ENCODE results near the gene CD302.
"Not testable (repeated sequence)": the region's sequence is repeated elsewhere in the genome, so short reads cannot be mapped to it uniquely, and the experiment has no call there.

CD302 gene

DNA sequence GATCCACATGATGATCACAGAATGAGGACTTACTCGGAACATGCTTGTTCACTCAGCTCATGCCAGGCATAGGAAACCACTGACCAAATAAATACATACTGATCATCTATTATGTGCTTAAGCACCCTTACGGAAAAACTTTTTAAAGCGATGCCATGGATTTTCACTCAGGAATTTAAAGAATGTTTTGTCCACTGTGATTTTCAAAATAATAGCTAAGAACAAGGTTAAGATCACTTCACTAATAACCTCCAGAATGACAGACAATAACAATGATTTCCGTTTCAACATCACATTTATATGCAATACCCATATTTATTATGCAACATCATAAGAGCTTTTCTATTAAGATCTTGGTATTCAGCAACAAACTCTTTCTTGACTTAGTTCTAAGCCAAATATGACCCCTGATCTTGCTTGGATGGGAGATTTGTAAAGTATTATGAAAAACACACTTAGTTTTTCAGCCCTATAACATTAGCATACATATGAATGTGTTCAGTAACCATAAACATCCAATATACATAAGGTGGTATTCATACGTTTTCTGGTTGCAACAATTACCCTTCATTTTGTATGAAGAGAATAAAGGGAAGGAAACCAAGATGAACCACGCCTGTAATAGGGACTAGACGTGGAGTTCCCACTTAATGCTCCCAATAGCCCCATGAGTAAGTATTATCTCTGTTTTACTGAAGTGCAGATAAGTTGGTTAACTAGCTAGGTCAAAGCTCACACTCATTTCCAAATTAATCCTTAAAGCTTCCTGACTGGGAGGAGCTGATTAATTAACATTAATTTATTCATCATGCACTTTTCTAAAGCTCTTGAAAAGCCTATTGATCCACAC, 1.9 kb downstream of the CD302 start:
- Histone ChIP-seq H3K4me3 (ENCODE audit: low read depth in 1 of 2, low read length in 2 of 2) (peak overlapping the region; percentile 91 to 92), H3K9ac (ENCODE audit: low read depth in 1 of 2, low read length in 2 of 2) (peak overlapping the region in 1 of 2 donors; percentile 33), H3K4me1 (ENCODE audit: control insufficient read depth in 1 of 2, insufficient read depth in 2 of 2, low read length in 2 of 2) (peaks cover 40 to 46% of the 10 kb centered on the region in 2 donors), H3K36me3 (ENCODE audit: control insufficient read depth in 1 of 2, insufficient read depth in 2 of 2, low read length in 2 of 2) (peaks cover 0 to 5% of the 10 kb centered on the region in 2 donors), H3K27me3 (ENCODE audit: control insufficient read depth in 1 of 2, insufficient read depth in 2 of 2, low read length in 2 of 2) (no peaks in the 10 kb centered on the region), H3K9me3 (ENCODE audit: control insufficient read depth in 1 of 2, low read length in 2 of 2) (no peaks in the 10 kb centered on the region), H3K27ac (ENCODE audit: low read depth, low read length) (no peak overlapping the region)

DNA sequence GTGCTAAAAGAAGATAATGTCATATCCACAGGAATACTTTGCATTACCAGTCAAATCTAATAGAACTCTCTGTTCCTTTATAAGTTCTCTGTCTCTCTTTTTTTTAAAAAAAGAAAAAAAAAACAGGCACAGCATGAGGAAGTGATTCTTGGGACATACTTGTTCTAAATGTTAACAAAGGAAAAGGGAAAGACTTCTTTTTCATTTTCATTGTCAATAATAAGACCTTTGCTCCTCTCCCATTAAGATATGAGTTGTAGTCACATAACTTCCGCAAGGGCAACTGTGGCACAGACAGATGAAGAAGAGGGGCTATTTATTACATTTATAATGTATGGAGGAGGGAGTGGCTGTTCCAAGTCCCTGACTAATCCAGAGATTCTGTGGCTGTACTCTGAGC, 4.7 kb downstream of the CD302 start:
- Histone ChIP-seq H3K4me3 (ENCODE audit: low read depth in 1 of 2, low read length in 2 of 2) (peak overlapping the region in 1 of 2 donors; percentile 9), H3K9me3 (ENCODE audit: control insufficient read depth in 1 of 2, low read length in 2 of 2) (no peaks in the 10 kb centered on the region), H3K36me3 (ENCODE audit: control insufficient read depth in 1 of 2, insufficient read depth in 2 of 2, low read length in 2 of 2) (peaks cover 0 to 6% of the 10 kb centered on the region in 2 donors), H3K4me1 (ENCODE audit: control insufficient read depth in 1 of 2, insufficient read depth in 2 of 2, low read length in 2 of 2) (peaks cover 44 to 47% of the 10 kb centered on the region in 2 donors), H3K27ac (ENCODE audit: low read depth, low read length) (no peak overlapping the region), H3K27me3 (ENCODE audit: control insufficient read depth in 1 of 2, insufficient read depth in 2 of 2, low read length in 2 of 2) (no peaks in the 10 kb centered on the region), H3K9ac (ENCODE audit: low read depth in 1 of 2, low read length in 2 of 2) (no peak overlapping the region)

DNA sequence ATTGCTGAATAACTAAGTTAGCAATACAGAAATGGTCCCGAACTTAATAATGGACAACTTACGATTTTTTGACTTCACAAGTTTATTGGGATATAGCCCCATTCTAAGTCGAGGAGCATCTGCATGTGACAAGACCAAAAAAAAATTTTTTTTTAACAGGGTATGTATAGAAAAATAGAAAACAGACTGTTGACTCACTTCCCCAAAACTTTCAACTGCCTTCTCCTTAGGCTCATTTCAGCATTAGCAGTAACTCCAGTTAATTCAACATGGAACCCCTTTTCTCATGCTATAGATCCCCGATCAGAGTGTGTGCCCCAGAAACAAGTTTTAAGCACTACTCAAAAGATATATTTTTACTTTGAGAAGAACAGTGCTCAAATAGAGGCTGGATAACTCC, 5.4 kb downstream of the CD302 start:
- Histone ChIP-seq H3K36me3 (ENCODE audit: control insufficient read depth in 1 of 2, insufficient read depth in 2 of 2, low read length in 2 of 2) (peaks cover 0 to 6% of the 10 kb centered on the region in 2 donors), H3K27ac (ENCODE audit: low read depth, low read length) (no peak overlapping the region), H3K4me1 (ENCODE audit: control insufficient read depth in 1 of 2, insufficient read depth in 2 of 2, low read length in 2 of 2) (peaks cover 47 to 50% of the 10 kb centered on the region in 2 donors)

DNA sequence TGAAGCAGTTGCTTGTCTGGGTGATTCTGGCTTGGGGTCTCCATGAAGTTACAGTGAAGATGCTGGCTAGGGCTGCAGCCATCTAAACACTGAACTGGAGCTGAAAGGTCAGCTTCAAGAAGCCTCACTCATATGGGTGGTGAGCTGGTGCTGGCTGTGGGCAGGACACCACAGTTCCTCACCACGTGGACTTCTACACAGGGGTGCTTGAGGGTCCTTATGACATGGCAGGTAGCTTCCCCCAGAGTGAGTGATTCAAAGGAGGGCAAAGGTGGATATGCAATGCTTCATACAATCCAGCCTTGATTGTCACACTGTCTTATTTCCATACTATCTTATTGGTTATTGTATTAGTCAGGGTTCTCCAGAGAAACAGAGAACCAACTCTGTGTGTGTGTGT, 6.0 kb downstream of the CD302 start:
- H3K27me3 ChIP-seq (ENCODE audit: control insufficient read depth in 1 of 2, insufficient read depth in 2 of 2, low read length in 2 of 2) = no peaks in the 10 kb centered on the region
- H3K36me3 ChIP-seq (ENCODE audit: control insufficient read depth in 1 of 2, insufficient read depth in 2 of 2, low read length in 2 of 2) = peaks cover 0 to 6% of the 10 kb centered on the region in 2 donors
- no peak overlapping the region for H3K27ac ChIP-seq (ENCODE audit: low read depth, low read length)
- no peaks in the 10 kb centered on the region for H3K9me3 ChIP-seq (ENCODE audit: control insufficient read depth in 1 of 2, low read length in 2 of 2)
- no peak overlapping the region for H3K4me3 ChIP-seq (ENCODE audit: low read depth in 1 of 2, low read length in 2 of 2)
- peaks cover 43 to 50% of the 10 kb centered on the region in 2 donors for H3K4me1 ChIP-seq (ENCODE audit: control insufficient read depth in 1 of 2, insufficient read depth in 2 of 2, low read length in 2 of 2)
- H3K9ac ChIP-seq (ENCODE audit: low read depth in 1 of 2, low read length in 2 of 2) = no peak overlapping the region

More for the DNA sequence above, 5.4 kb downstream of the CD302 start:
- H3K27me3 ChIP-seq (ENCODE audit: control insufficient read depth in 1 of 2, insufficient read depth in 2 of 2, low read length in 2 of 2) = no peaks in the 10 kb centered on the region
- H3K9ac ChIP-seq (ENCODE audit: low read depth in 1 of 2, low read length in 2 of 2) = no peak overlapping the region
- H3K4me3 ChIP-seq (ENCODE audit: low read depth in 1 of 2, low read length in 2 of 2) = no peak overlapping the region
- no peaks in the 10 kb centered on the region for H3K9me3 ChIP-seq (ENCODE audit: control insufficient read depth in 1 of 2, low read length in 2 of 2)

DNA sequence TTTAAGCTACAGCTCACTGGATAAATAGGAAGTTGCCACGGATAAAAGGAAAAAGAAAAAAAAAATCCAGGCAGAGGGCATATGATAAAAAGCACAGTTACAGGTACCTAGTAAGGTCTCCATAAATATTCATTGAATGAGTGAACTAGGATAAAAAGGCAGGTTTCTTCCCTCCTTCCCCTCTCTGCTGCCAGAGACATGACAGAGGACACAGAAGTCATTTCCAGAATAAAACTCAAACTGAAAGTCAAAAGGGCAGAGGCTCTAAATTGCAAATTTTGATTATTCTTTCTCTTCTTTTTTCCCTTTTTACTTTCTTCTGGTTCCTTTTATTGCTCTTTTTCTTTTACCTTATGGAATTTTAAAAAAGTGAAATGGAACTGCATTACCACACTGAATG, 7.7 kb downstream of the CD302 start:
- Histone ChIP-seq H3K27me3 (ENCODE audit: control insufficient read depth in 1 of 2, insufficient read depth in 2 of 2, low read length in 2 of 2) (no peaks in the 10 kb centered on the region), H3K9ac (ENCODE audit: low read depth in 1 of 2, low read length in 2 of 2) (no peak overlapping the region), H3K4me1 (ENCODE audit: control insufficient read depth in 1 of 2, insufficient read depth in 2 of 2, low read length in 2 of 2) (peaks cover 28 to 39% of the 10 kb centered on the region in 2 donors), H3K27ac (ENCODE audit: low read depth, low read length) (no peak overlapping the region), H3K9me3 (ENCODE audit: control insufficient read depth in 1 of 2, low read length in 2 of 2) (no peaks in the 10 kb centered on the region), H3K36me3 (ENCODE audit: control insufficient read depth in 1 of 2, insufficient read depth in 2 of 2, low read length in 2 of 2) (peaks cover 0 to 6% of the 10 kb centered on the region in 2 donors), H3K4me3 (ENCODE audit: low read depth in 1 of 2, low read length in 2 of 2) (no peak overlapping the region)

DNA sequence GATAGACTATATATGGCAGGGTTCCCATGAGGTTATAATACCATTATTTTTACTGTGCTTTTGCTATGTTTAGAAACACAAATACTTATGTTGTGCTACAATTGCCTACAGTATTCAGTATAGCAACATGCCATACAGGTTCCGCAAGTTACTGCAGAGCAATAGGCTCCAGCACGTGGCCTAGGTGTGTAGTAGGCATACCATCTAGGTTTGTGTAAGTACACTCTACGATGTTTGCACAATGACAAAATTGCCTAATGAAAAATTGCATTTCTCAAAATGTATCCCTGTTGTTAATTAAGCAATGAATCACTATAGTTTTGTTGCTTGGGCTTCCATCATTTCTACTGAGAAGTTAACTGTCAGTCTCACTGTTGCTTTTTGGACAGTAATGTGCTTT, 9.8 kb downstream of the CD302 start:
- H3K9ac ChIP-seq (ENCODE audit: low read depth in 1 of 2, low read length in 2 of 2) = no peak overlapping the region
- H3K27ac ChIP-seq (ENCODE audit: low read depth, low read length) = no peak overlapping the region
- H3K27me3 ChIP-seq (ENCODE audit: control insufficient read depth in 1 of 2, insufficient read depth in 2 of 2, low read length in 2 of 2) = no peaks in the 10 kb centered on the region
- peaks cover 21 to 32% of the 10 kb centered on the region in 2 donors for H3K4me1 ChIP-seq (ENCODE audit: control insufficient read depth in 1 of 2, insufficient read depth in 2 of 2, low read length in 2 of 2)
- no peak overlapping the region for H3K4me3 ChIP-seq (ENCODE audit: low read depth in 1 of 2, low read length in 2 of 2)
- no peaks in the 10 kb centered on the region for H3K9me3 ChIP-seq (ENCODE audit: control insufficient read depth in 1 of 2, low read length in 2 of 2)
- H3K36me3 ChIP-seq (ENCODE audit: control insufficient read depth in 1 of 2, insufficient read depth in 2 of 2, low read length in 2 of 2) = peaks cover 0 to 6% of the 10 kb centered on the region in 2 donors

DNA sequence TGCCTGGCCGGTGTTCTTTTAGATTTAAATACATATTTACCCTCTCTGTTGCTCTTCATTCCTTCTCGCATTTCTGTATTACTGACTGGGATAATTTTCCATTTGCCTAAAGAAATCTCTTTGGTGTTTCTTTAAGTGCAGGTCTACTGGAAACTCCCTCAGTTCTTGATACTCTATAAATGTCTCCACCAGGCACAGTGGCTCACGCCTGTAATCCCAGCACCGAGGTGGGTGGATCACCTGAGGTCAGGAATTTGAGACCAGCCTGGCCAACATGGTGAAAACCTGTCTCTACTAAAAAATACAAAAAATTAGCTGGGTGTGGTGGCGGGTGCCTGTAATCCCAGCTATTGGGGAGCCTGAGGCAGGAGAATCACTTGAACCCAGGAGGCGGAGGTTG, 10.4 kb downstream of the CD302 start:
- H3K9ac ChIP-seq (ENCODE audit: low read depth in 1 of 2, low read length in 2 of 2); H3K9me3 ChIP-seq (ENCODE audit: control insufficient read depth in 1 of 2, low read length in 2 of 2); H3K27ac ChIP-seq (ENCODE audit: low read depth, low read length); H3K4me3 ChIP-seq (ENCODE audit: low read depth in 1 of 2, low read length in 2 of 2); H3K27me3 ChIP-seq (ENCODE audit: control insufficient read depth in 1 of 2, insufficient read depth in 2 of 2, low read length in 2 of 2); H3K36me3 ChIP-seq (ENCODE audit: control insufficient read depth in 1 of 2, insufficient read depth in 2 of 2, low read length in 2 of 2): not testable (repeated sequence)
- H3K4me1 ChIP-seq (ENCODE audit: control insufficient read depth in 1 of 2, insufficient read depth in 2 of 2, low read length in 2 of 2) = peaks cover 15 to 26% of the 10 kb centered on the region in 2 donors

DNA sequence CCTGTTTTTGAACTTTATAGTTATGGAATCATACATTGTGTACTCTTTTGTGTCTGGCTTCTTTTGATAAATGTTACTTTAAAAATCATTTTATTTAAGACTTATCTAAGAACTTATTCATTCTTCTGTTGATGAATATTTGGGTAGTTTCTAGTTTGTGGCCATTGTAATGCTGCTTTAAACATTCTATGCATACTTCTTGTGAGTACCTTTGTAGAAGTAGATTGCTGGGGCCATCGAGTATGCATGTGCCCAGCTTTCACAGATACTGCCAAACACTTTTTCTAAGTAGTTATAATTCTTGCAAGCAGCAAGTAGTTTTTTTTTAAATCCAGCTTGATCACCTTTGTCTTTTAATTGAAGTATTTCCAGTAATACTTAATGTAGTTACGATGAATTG, 11.1 kb downstream of the CD302 start:
- Histone ChIP-seq H3K36me3 (ENCODE audit: control insufficient read depth in 1 of 2, insufficient read depth in 2 of 2, low read length in 2 of 2) (peaks cover 0 to 6% of the 10 kb centered on the region in 2 donors), H3K4me1 (ENCODE audit: control insufficient read depth in 1 of 2, insufficient read depth in 2 of 2, low read length in 2 of 2) (peaks cover 9 to 19% of the 10 kb centered on the region in 2 donors), H3K27me3 (ENCODE audit: control insufficient read depth in 1 of 2, insufficient read depth in 2 of 2, low read length in 2 of 2) (no peaks in the 10 kb centered on the region), H3K27ac (ENCODE audit: low read depth, low read length) (no peak overlapping the region), H3K4me3 (ENCODE audit: low read depth in 1 of 2, low read length in 2 of 2) (no peak overlapping the region), H3K9ac (ENCODE audit: low read depth in 1 of 2, low read length in 2 of 2) (no peak overlapping the region), H3K9me3 (ENCODE audit: control insufficient read depth in 1 of 2, low read length in 2 of 2) (no peaks in the 10 kb centered on the region)

DNA sequence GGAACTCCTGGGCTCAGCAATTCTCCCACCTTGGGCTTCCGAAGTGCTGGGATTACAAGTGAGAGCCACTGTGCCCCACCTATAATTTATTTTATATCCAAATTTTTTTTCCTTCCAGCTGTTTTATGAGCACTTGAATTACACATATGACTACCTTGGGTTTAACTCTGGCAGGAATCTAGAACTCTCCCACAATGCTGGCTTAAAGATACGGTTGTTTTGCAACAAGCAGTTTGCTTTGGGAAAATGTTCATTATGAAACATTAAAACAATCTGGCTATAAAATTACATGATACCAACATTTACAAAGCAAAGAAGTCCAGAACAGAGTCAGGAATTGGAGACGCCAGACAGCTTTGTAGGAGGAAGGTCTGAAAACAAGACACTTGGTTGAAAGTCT, 12.8 kb downstream of the CD302 start:
- no peak overlapping the region for H3K4me3 ChIP-seq (ENCODE audit: low read depth in 1 of 2, low read length in 2 of 2)
- H3K36me3 ChIP-seq (ENCODE audit: control insufficient read depth in 1 of 2, insufficient read depth in 2 of 2, low read length in 2 of 2) = no peaks in the 10 kb centered on the region
- H3K9ac ChIP-seq (ENCODE audit: low read depth in 1 of 2, low read length in 2 of 2) = no peak overlapping the region
- no peaks in the 10 kb centered on the region for H3K27me3 ChIP-seq (ENCODE audit: control insufficient read depth in 1 of 2, insufficient read depth in 2 of 2, low read length in 2 of 2)
- no peak overlapping the region for H3K27ac ChIP-seq (ENCODE audit: low read depth, low read length)
- peaks cover 7 to 9% of the 10 kb centered on the region in 2 donors for H3K4me1 ChIP-seq (ENCODE audit: control insufficient read depth in 1 of 2, insufficient read depth in 2 of 2, low read length in 2 of 2)
- no peaks in the 10 kb centered on the region for H3K9me3 ChIP-seq (ENCODE audit: control insufficient read depth in 1 of 2, low read length in 2 of 2)

DNA sequence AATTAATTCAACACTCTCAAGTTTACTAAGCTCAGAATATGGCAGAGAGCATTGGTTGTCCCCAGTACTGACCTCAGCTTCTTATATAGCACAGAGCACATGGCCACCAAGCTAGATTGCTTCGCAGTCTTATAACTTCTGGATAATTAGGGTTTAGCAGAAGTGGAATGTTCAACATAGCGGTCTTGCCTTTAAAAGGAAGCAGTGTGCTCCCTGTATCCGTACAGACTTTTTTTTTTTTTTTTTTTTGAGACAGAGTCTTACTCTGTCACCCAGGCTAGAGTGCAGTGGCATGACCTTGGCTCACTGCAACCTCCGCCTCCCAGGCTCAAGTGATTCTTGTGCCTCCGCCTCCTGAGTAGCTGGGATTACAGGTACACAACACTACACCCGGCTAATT, 13.3 kb downstream of the CD302 start:
- not testable (repeated sequence) for H3K27me3 ChIP-seq (ENCODE audit: control insufficient read depth in 1 of 2, insufficient read depth in 2 of 2, low read length in 2 of 2); H3K36me3 ChIP-seq (ENCODE audit: control insufficient read depth in 1 of 2, insufficient read depth in 2 of 2, low read length in 2 of 2); H3K9me3 ChIP-seq (ENCODE audit: control insufficient read depth in 1 of 2, low read length in 2 of 2); H3K9ac ChIP-seq (ENCODE audit: low read depth in 1 of 2, low read length in 2 of 2); H3K4me3 ChIP-seq (ENCODE audit: low read depth in 1 of 2, low read length in 2 of 2); H3K4me1 ChIP-seq (ENCODE audit: control insufficient read depth in 1 of 2, insufficient read depth in 2 of 2, low read length in 2 of 2); H3K27ac ChIP-seq (ENCODE audit: low read depth, low read length)

Data from duodenal mucosa (tissue), 2 donors.